Hepatocyte (in vitro differentiated cells): ENCODE data around the gene MRGPRX3. TPM values are rescaled to one million over a fixed set of nuclear protein-coding genes. Genes with fewer than 3 reads are reported as not detected.

ENCODE experiments used
- DNase-seq: peaks from one replicate; pipeline ENCODE4 v3.0.0-alpha.2; 2016; ENCODE audit warnings: low spot score
- H2AFZ ChIP-seq: fragments of 200-600 bp; sonication (generic); 2 replicates; pipeline ENCODE4 v1.6.0; 2016; ENCODE audit warnings: antibody characterized with exemption, mild to moderate bottlenecking
- H3K27ac ChIP-seq: fragments of 200-600 bp; sonication (generic); 2 replicates; pipeline ENCODE4 v1.5.1; 2016; ENCODE audit warnings: mild to moderate bottlenecking
- H3K27me3 ChIP-seq: fragments of 200-600 bp; sonication (generic); 2 replicates; pipeline ENCODE4 v1.6.1; 2016
- H3K36me3 ChIP-seq: fragments of 200-600 bp; sonication (generic); replicated peaks from 2 replicates; pipeline ENCODE4 v1.5.1; 2016; ENCODE audit warnings: low read depth; ENCODE audit not compliant: insufficient read depth
- H3K4me1 ChIP-seq: fragments of 200-600 bp; sonication (generic); 2 replicates; pipeline ENCODE4 v1.5.1; 2016; ENCODE audit warnings: mild to moderate bottlenecking, moderate library complexity; ENCODE audit not compliant: insufficient read depth
- H3K4me2 ChIP-seq: fragments of 200-600 bp; sonication (generic); 2 replicates; pipeline ENCODE4 v1.6.0; 2016
- H3K4me3 ChIP-seq: fragments of 200-600 bp; sonication (generic); 2 replicates; pipeline ENCODE4 v1.5.1; 2016; ENCODE audit warnings: mild to moderate bottlenecking
- H3K79me2 ChIP-seq: fragments of 200-600 bp; sonication (generic); 2 replicates; pipeline ENCODE4 v1.6.0; 2017; ENCODE audit warnings: mild to moderate bottlenecking
- H3K9me2 ChIP-seq: fragments of 200-600 bp; sonication (generic); replicated peaks from 2 replicates; pipeline ENCODE4 v1.6.0; 2017; ENCODE audit warnings: mild to moderate bottlenecking; ENCODE audit not compliant: insufficient read depth
- H3K9me3 ChIP-seq: fragments of 200-600 bp; sonication (generic); 2 replicates; pipeline ENCODE4 v1.5.1; 2016; ENCODE audit warnings: low read depth, mild to moderate bottlenecking
- H4K20me1 ChIP-seq: fragments of 200-600 bp; sonication (generic); 2 replicates; pipeline ENCODE4 v1.6.0; 2016; ENCODE audit warnings: mild to moderate bottlenecking; ENCODE audit not compliant: insufficient read depth, poor library complexity, severe bottlenecking
- EZH2 ChIP-seq: fragments of 200-600 bp; sonication (generic); IDR thresholded peaks from 2 replicates; pipeline ENCODE4 v1.6.1; 2016; ENCODE audit warnings: antibody characterized with exemption, mild to moderate bottlenecking, borderline replicate concordance
- EZH2phosphoT487 ChIP-seq: fragments of 200-600 bp; sonication (generic); IDR thresholded peaks from one replicate; pipeline ENCODE4 v1.6.1; 2018; ENCODE audit warnings: antibody characterized with exemption, mild to moderate bottlenecking, low read depth, moderate library complexity; ENCODE audit not compliant: unreplicated experiment, severe bottlenecking
- WGBS: methylation state at CpG from one replicate; pipeline ENCODE4 v1.1.6; 2016; ENCODE audit warnings: low lambda C conversion rate; ENCODE audit errors: missing lambda C conversion rate; 5-methylcytosine and 5-hydroxymethylcytosine counted together
- polyA plus RNA-seq: library from polyadenylated mRNA; unstranded; fragments of >200 nt; fragmentation: Nextera tagmentation; extraction: Ambion mirVana; gene quantifications from 2 replicates; pipeline ENCODE4 v1.2.1, GENCODE V29; 2016
- total RNA-seq: library from RNA; depleted of rRNA; stranded (reverse); fragments of >200 nt; gene quantifications from 2 replicates; pipeline ENCODE4 v1.2.3, GENCODE V29; 2014
- TF ChIP-seq, protein P1 (sequence below): fragments of 200-600 bp; sonication (generic); IDR thresholded peaks from 2 replicates; pipeline ENCODE4 v1.5.1; 2016; ENCODE audit warnings: antibody characterized with exemption, mild to moderate bottlenecking; ENCODE audit not compliant: poor library complexity

The MRGPRX3 gene
- total and polyA plus RNA-seq, 2 experiments from 2014 or later: not detected

DNA sequence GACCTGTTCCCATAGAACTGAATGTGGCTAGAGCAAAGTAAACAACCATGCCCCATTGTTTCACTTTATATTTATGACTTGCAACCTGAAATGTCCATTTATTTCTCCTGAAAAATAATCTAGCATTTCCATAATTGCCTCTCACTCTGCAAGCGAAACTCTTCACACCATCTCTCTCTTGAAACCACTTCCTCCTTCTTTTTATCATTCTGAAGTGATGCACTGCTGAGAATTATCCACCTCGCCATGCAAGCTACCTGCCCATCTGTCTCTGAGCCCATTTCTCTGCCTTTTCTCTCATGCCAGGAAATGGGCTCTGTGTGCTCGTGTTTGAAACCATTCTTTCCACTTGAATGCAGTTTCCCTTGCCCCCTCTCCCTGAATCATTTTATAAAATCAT is 13.5 kb downstream of the MRGPRX3 start:
- Histone ChIP-seq H3K9me3 (no peaks in the 10 kb centered on the region), H3K4me2 (no peak overlapping the region), H3K27me3 (peaks cover 44% of the 10 kb centered on the region), H3K79me2 (no peaks in the 10 kb centered on the region), H3K4me1 (no peaks in the 10 kb centered on the region), H3K4me3 (no peak overlapping the region), H2AFZ (no peak overlapping the region), H3K9me2 (no peaks in the 10 kb centered on the region), H4K20me1 (no peaks in the 10 kb centered on the region), H3K27ac (no peak overlapping the region), H3K36me3 (no peaks in the 10 kb centered on the region)
- TF ChIP-seq EZH2phosphoT487 (no peak), EZH2 (no peak)
- TF ChIP-seq, protein P1, sequence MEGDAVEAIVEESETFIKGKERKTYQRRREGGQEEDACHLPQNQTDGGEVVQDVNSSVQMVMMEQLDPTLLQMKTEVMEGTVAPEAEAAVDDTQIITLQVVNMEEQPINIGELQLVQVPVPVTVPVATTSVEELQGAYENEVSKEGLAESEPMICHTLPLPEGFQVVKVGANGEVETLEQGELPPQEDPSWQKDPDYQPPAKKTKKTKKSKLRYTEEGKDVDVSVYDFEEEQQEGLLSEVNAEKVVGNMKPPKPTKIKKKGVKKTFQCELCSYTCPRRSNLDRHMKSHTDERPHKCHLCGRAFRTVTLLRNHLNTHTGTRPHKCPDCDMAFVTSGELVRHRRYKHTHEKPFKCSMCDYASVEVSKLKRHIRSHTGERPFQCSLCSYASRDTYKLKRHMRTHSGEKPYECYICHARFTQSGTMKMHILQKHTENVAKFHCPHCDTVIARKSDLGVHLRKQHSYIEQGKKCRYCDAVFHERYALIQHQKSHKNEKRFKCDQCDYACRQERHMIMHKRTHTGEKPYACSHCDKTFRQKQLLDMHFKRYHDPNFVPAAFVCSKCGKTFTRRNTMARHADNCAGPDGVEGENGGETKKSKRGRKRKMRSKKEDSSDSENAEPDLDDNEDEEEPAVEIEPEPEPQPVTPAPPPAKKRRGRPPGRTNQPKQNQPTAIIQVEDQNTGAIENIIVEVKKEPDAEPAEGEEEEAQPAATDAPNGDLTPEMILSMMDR: no peak
- 75% methylated on average over 3 of the region's 3 CpGs for WGBS
- DNase-seq: no peak

DNA sequence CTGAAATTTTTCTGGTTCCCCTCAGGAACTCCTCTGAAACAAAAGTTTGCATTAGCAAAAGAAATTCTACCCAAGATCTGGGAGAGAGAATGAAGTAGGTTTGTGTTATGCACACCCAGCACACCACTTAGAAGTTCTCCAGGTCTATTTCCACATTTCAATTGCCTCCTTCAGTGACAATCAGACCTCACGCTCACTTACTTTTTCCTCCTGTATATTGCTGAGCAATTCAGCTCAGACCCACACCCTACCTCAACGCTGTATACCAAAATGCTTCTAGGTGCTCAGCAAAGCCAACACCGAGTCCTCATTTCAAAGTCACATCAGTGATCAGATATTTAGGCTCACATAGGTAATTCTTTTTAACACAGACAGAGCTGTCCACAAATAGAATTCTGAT is 19.2 kb downstream of the MRGPRX3 start:
- H3K27me3 ChIP-seq: peaks cover 52% of the 10 kb centered on the region
- H3K9me3 ChIP-seq: no peaks in the 10 kb centered on the region
- H4K20me1 ChIP-seq: no peaks in the 10 kb centered on the region
- no peaks in the 10 kb centered on the region for H3K36me3 ChIP-seq
- no peak overlapping the region for H3K4me2 ChIP-seq
- no peaks in the 10 kb centered on the region for H3K9me2 ChIP-seq
- no peaks in the 10 kb centered on the region for H3K79me2 ChIP-seq
- no peak overlapping the region for H3K4me3 ChIP-seq
- no peaks in the 10 kb centered on the region for H3K4me1 ChIP-seq
- DNase-seq: no peak
- no peak overlapping the region for H2AFZ ChIP-seq
- TF ChIP-seq, protein P1: no peak
- TF ChIP-seq EZH2 (no peak), EZH2phosphoT487 (no peak)
- H3K27ac ChIP-seq: no peak overlapping the region
- WGBS: 91% methylated on average over 3 of the region's 3 CpGs

DNA sequence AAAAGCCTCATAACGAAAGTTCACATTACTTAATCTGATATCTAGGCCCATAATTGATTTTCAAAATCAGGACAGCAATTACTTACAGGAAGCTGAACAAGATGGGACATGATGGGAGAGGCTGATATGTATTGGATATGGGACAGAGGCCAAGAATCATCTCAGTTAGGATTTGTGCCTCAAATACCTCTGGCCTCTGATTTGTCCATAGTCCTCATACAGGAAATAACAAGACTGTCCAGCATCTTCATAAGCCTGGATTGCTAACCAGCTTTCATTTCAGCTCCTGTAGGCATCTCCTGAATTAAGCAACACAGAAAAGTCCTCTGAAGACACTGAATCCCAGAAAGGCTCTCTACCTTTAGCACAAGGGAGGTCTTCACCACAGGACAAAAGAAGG is 36.0 kb downstream of the MRGPRX3 start:
- H4K20me1 ChIP-seq: no peaks in the 10 kb centered on the region
- 59% methylated on average over 1 of the region's 1 CpG for WGBS
- no peak overlapping the region for H3K4me2 ChIP-seq
- H3K4me3 ChIP-seq: no peak overlapping the region
- H3K9me3 ChIP-seq: no peaks in the 10 kb centered on the region
- H3K4me1 ChIP-seq: no peaks in the 10 kb centered on the region
- no peaks in the 10 kb centered on the region for H3K9me2 ChIP-seq
- TF ChIP-seq, protein P1: no peak
- TF ChIP-seq EZH2 (no peak), EZH2phosphoT487 (no peak)
- DNase-seq: no peak
- no peak overlapping the region for H2AFZ ChIP-seq
- no peaks in the 10 kb centered on the region for H3K79me2 ChIP-seq
- no peak overlapping the region for H3K27ac ChIP-seq
- no peaks in the 10 kb centered on the region for H3K36me3 ChIP-seq
- peaks cover 18% of the 10 kb centered on the region for H3K27me3 ChIP-seq
